Lower leg skin (tissue), 3 donors: ENCODE measurements around the gene STUB1.

Source experiments
- POLR2A ChIP-seq, 2 donors: fragments of 450-650 bp; IDR thresholded peaks; one replicate each; pipeline ENCODE4 v1.6.1; 2016 to 2017; ENCODE audit warnings: antibody characterized with exemption in 2 of 2, mild to moderate bottlenecking in 1 of 2, moderate library complexity in 1 of 2
- TF ChIP-seq, protein P1 (sequence below), 3 donors: fragments of 450-650 bp; IDR thresholded peaks; one replicate each; pipeline ENCODE4 v1.5.1; 2016; ENCODE audit warnings: antibody characterized with exemption in 3 of 3, mild to moderate bottlenecking in 3 of 3, moderate library complexity in 2 of 3

DNA sequence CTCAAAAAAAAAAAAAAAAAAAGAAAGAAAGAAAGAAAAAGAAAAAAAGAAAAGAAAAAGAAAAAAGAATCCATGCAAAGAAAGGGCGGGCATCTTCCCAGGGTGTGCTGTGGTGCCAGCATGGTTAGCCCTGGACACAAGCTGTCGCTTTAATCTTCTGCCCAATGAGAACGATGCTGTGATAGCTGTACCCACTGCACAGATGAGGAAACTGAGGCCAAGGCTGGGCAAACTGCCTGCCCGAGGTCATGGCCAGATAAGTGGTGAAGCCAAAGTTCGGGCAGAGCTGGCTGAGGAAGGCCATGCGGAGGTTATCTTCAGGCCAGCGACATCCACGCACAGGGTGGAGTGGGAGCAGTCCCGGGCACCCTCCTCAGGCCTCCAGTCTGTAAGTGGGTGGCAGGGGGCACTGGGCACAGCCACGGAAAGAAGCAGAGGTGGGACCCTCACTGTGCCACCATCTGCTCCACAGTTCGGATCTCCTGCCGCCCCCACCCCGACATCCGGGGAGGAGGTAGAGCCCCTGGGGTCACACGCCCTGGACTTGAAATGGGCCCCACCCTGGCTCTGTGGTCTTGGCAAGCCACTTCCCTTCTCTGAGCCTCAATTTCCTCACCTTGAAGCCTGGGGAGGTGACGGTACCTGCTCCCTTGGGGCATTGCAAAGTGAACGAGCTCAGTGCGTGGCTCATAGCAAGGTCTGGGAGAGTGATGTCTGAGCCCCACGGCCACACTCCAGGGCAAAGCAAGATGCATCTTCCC is 18.9 kb downstream of the STUB1 start:
- TF ChIP-seq, protein P1, sequence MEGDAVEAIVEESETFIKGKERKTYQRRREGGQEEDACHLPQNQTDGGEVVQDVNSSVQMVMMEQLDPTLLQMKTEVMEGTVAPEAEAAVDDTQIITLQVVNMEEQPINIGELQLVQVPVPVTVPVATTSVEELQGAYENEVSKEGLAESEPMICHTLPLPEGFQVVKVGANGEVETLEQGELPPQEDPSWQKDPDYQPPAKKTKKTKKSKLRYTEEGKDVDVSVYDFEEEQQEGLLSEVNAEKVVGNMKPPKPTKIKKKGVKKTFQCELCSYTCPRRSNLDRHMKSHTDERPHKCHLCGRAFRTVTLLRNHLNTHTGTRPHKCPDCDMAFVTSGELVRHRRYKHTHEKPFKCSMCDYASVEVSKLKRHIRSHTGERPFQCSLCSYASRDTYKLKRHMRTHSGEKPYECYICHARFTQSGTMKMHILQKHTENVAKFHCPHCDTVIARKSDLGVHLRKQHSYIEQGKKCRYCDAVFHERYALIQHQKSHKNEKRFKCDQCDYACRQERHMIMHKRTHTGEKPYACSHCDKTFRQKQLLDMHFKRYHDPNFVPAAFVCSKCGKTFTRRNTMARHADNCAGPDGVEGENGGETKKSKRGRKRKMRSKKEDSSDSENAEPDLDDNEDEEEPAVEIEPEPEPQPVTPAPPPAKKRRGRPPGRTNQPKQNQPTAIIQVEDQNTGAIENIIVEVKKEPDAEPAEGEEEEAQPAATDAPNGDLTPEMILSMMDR (IDR thresholded peaks at IDR 0.05), result no peak
- no peak for TF ChIP-seq POLR2A (IDR thresholded peaks at IDR 0.05)
